K562 (cell line): ENCODE results near the gene COX6B2. TPM values are rescaled to one million over a fixed set of nuclear protein-coding genes. Genes with fewer than 3 reads are reported as not detected.

Experiments used
- ARID1B ChIP-seq: fragments of 450-650 bp; IDR thresholded peaks from 2 replicates; pipeline ENCODE4 v1.6.1; 2016; ENCODE audit warnings: antibody characterized with exemption, mild to moderate bottlenecking, inconsistent platforms
- BRD9 ChIP-seq: fragments of 450-650 bp; IDR thresholded peaks from 2 replicates; pipeline ENCODE4 v1.6.1; 2018; ENCODE audit warnings: low read depth; ENCODE audit not compliant: partially characterized antibody
- CREB1 ChIP-seq, 2 experiments: sonication (generic) in 1 of 2; formaldehyde crosslinking in 1 of 2; IDR thresholded peaks; 2 replicates each; pipeline versions ENCODE4 v1.6.1 to v1.8.0; 2012 to 2022; ENCODE audit warnings: inconsistent platforms in 1 of 2, mild to moderate bottlenecking in 1 of 2, missing genetic modification reagents in 1 of 2, moderate library complexity in 1 of 2
- CREM ChIP-seq: IDR thresholded peaks from 2 replicates; pipeline ENCODE4 v1.6.1; 2014; ENCODE audit warnings: antibody characterized with exemption, low read depth
- EGR1 ChIP-seq: fragments of 450-650 bp; conservative IDR thresholded peaks from 2 replicates; pipeline ENCODE4 v1.6.1; 2017; ENCODE audit warnings: mild to moderate bottlenecking
- HDAC1 ChIP-seq, 2 experiments: fragments of 450-650 bp; IDR thresholded peaks; 2 replicates each; pipeline ENCODE4 v1.6.1; 2016 to 2017; ENCODE audit warnings: inconsistent platforms in 1 of 2, mild to moderate bottlenecking in 1 of 2, moderate library complexity in 1 of 2
- JUN ChIP-seq, 2 experiments: sonication (generic) in 1 of 2; formaldehyde crosslinking in 1 of 2; IDR thresholded peaks; 2 replicates each; pipeline versions ENCODE4 v1.6.1 to v1.8.0; 2012 to 2022; ENCODE audit warnings: borderline replicate concordance in 2 of 2, mild to moderate bottlenecking in 2 of 2, improper control_type of control experiment in 1 of 2, low read depth in 1 of 2, low read length in 1 of 2, missing genetic modification reagents in 1 of 2
- NCOA1 ChIP-seq: fragments of 450-650 bp; IDR thresholded peaks from 2 replicates; pipeline ENCODE4 v1.6.1; 2016; ENCODE audit warnings: low read depth
- OTX1 ChIP-seq: fragments of 450-650 bp; formaldehyde crosslinking; IDR thresholded peaks from 2 replicates; pipeline ENCODE4 v1.4.0; 2022; ENCODE audit warnings: mild to moderate bottlenecking
- POLR2G ChIP-seq: fragments of 200-400 bp; formaldehyde crosslinking; IDR thresholded peaks from 2 replicates; pipeline ENCODE4 v1.6.1; 2017; ENCODE audit warnings: low read depth, mild to moderate bottlenecking, antibody characterized with exemption, low read length, moderate library complexity
- RAD21 ChIP-seq, 2 experiments: fragments of 250-450 bp in 1 of 2; fragments of 450-650 bp in 1 of 2; sonication (Bioruptor Pico) in 1 of 2; formaldehyde crosslinking in 1 of 2; IDR thresholded peaks in 1 of 2; conservative IDR thresholded peaks in 1 of 2; 2 replicates each; pipeline versions ENCODE4 v1.4.0 to v1.8.0; 2020 to 2022; ENCODE audit warnings: mild to moderate bottlenecking in 2 of 2, moderate library complexity in 1 of 2
- SMARCA4 ChIP-seq: fragments of 450-650 bp; IDR thresholded peaks from 2 replicates; pipeline ENCODE4 v1.6.1; 2016
- SMARCE1 ChIP-seq: fragments of 450-650 bp; IDR thresholded peaks from 2 replicates; pipeline ENCODE4 v1.7.1; 2016; ENCODE audit warnings: mild to moderate bottlenecking
- SUPT5H ChIP-seq: fragments of 450-650 bp; IDR thresholded peaks from 2 replicates; pipeline ENCODE4 v1.6.1; 2016
- ZBTB1 ChIP-seq: sonication (generic); formaldehyde crosslinking; IDR thresholded peaks from 2 replicates; pipeline ENCODE4 v1.8.1; 2023; ENCODE audit warnings: missing genetic modification reagents, low read depth, mild to moderate bottlenecking, borderline replicate concordance
- ZBTB7A ChIP-seq: IDR thresholded peaks from 2 replicates; pipeline ENCODE4 v1.6.1; 2011; ENCODE audit warnings: low read depth, mild to moderate bottlenecking, low read length, moderate library complexity, borderline replicate concordance; ENCODE audit not compliant: control insufficient read depth
- ZEB2 ChIP-seq: fragments of 450-650 bp; IDR thresholded peaks from 2 replicates; pipeline ENCODE4 v1.6.1; 2016
- ZNF263 ChIP-seq: sonication (generic); formaldehyde crosslinking; IDR thresholded peaks from 2 replicates; pipeline ENCODE4 v1.8.0; 2022; ENCODE audit warnings: mild to moderate bottlenecking, missing genetic modification reagents, borderline replicate concordance
- polyA plus RNA-seq, 8 experiments: library from polyadenylated mRNA; depleted of rRNA in 4 of 8; stranded (reverse) in 5 of 8; unstranded in 3 of 8; fragments of >200 nt; fragmentation: Nextera tagmentation in 2 of 8; fragmentation: Illumina TruSeq in 1 of 8; extraction: Ambion mirVana in 2 of 8; extraction: Trizol in 1 of 8; gene quantifications; 2 replicates each; pipeline versions ENCODE4 v1.2.1 to v1.2.3, GENCODE V29; 2011 to 2014; ENCODE audit warnings: inconsistent platforms in 1 of 8, missing spikeins in 1 of 8
- total RNA-seq, 7 experiments: library from RNA; depleted of rRNA in 6 of 7; stranded (reverse); fragments of >200 nt in 6 of 7; fragmentation: Illumina TruSeq in 2 of 7; extraction: Trizol in 2 of 7; gene quantifications; 2 replicates each; pipeline versions ENCODE4 v1.2.1 to v1.2.3, GENCODE V29; 2011 to 2021; ENCODE audit warnings: low replicate concordance in 1 of 7
- TF ChIP-seq, protein P1 (sequence below), 2 experiments: fragments of 450-650 bp; formaldehyde crosslinking in 1 of 2; IDR thresholded peaks; 2 replicates each; pipeline versions ENCODE4 v1.4.0 to v1.6.1; 2014 to 2020; ENCODE audit warnings: mild to moderate bottlenecking in 2 of 2, borderline replicate concordance in 1 of 2, low read depth in 1 of 2
- TF ChIP-seq, protein P2 (sequence below): fragments of 250-450 bp; sonication (Bioruptor Pico); IDR thresholded peaks from 2 replicates; pipeline ENCODE4 v1.8.0; 2021; ENCODE audit warnings: moderate library complexity, mild to moderate bottlenecking, inconsistent platforms

Gene COX6B2
- total and polyA plus RNA-seq, 9 of the 15 experiments (the other 6 are each of a cell fraction or from before 2014, with no cell fraction given), result 0.40 to 2.5 (median 0.83) TPM

DNA sequence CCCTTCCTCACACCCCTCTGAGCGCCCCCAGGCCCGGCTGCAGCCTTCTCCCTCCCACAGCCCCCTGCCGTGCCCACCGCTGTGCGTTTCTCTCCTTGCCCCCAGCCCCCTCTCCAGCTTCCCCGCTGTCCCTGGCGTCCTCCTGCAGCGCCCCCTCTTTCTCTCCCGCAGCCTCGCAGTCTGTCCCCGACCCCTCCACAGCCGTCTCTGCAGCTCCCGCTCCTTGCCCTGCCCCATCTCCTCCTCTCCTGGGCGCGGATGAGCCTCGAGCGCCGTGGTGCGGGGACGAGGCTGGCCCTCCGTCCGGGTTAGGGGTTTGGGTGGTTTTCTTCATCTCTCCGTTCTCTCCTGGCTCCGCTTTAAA, 13.8 kb downstream of the COX6B2 start (continued):
- TF ChIP-seq, protein P1, sequence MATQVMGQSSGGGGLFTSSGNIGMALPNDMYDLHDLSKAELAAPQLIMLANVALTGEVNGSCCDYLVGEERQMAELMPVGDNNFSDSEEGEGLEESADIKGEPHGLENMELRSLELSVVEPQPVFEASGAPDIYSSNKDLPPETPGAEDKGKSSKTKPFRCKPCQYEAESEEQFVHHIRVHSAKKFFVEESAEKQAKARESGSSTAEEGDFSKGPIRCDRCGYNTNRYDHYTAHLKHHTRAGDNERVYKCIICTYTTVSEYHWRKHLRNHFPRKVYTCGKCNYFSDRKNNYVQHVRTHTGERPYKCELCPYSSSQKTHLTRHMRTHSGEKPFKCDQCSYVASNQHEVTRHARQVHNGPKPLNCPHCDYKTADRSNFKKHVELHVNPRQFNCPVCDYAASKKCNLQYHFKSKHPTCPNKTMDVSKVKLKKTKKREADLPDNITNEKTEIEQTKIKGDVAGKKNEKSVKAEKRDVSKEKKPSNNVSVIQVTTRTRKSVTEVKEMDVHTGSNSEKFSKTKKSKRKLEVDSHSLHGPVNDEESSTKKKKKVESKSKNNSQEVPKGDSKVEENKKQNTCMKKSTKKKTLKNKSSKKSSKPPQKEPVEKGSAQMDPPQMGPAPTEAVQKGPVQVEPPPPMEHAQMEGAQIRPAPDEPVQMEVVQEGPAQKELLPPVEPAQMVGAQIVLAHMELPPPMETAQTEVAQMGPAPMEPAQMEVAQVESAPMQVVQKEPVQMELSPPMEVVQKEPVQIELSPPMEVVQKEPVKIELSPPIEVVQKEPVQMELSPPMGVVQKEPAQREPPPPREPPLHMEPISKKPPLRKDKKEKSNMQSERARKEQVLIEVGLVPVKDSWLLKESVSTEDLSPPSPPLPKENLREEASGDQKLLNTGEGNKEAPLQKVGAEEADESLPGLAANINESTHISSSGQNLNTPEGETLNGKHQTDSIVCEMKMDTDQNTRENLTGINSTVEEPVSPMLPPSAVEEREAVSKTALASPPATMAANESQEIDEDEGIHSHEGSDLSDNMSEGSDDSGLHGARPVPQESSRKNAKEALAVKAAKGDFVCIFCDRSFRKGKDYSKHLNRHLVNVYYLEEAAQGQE (IDR thresholded peaks at IDR 0.05; ENCODE audit: borderline replicate concordance), result peak; percentile 7; the same call in 1 of the 2 replicates
- TF ChIP-seq, protein P1 (CRISPR knock-in tag; IDR thresholded peaks at IDR 0.05; ENCODE audit: low read depth), result no peak
- peak; percentile 43 for TF ChIP-seq ZNF263 (CRISPR knock-in tag)
- TF ChIP-seq ZBTB7A, result peak; percentile 85
- TF ChIP-seq BRD9, result peak; percentile 59
- TF ChIP-seq ZEB2, result no peak
- TF ChIP-seq JUN (IDR thresholded peaks at IDR 0.05; ENCODE audit: borderline replicate concordance, low read depth, low read length), result no peak
- no peak for TF ChIP-seq JUN (CRISPR knock-in tag; IDR thresholded peaks at IDR 0.05; ENCODE audit: borderline replicate concordance)
- TF ChIP-seq OTX1 (CRISPR knock-in tag), result 0 out of 2 replicates have a peak, but pooled peaks have one; percentile 4
- peak in 1 of 2 experiments; percentile 18; a peak in 1 of 4 replicates for TF ChIP-seq HDAC1 (IDR thresholded peaks at IDR 0.05)
- TF ChIP-seq SUPT5H, result peak; percentile 19; the same call in 1 of the 2 replicates
- peak; percentile 11; the same call in 1 of the 2 replicates for TF ChIP-seq EGR1
- TF ChIP-seq ZBTB1 (CRISPR knock-in tag), result 0 out of 2 replicates have a peak, but pooled peaks have one; percentile 53
- TF ChIP-seq RAD21 (CRISPR knock-in tag; conservative IDR thresholded peaks at IDR 0.05 in 1 of 2, IDR thresholded peaks at IDR 0.05 in 1 of 2), result peak in 1 of 2 experiments; percentile 20; a peak in 1 of 4 replicates
- 0 out of 2 replicates have a peak, but pooled peaks have one; percentile 25 for TF ChIP-seq SMARCA4
- TF ChIP-seq CREM, result 0 out of 2 replicates have a peak, but pooled peaks have one; percentile 3
- TF ChIP-seq CREB1 (IDR thresholded peaks at IDR 0.05), result no peak
- 0 out of 2 replicates have a peak, but pooled peaks have one; percentile 45 for TF ChIP-seq CREB1 (CRISPR knock-in tag; IDR thresholded peaks at IDR 0.05)
- TF ChIP-seq POLR2G, result peak; percentile 54
- no peak for TF ChIP-seq NCOA1
- TF ChIP-seq SMARCE1, result peak; percentile 12; the same call in 1 of the 2 replicates
- TF ChIP-seq, protein P2, sequence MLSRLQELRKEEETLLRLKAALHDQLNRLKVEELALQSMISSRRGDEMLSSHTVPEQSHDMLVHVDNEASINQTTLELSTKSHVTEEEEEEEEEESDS (CRISPR knock-in tag), result no peak
- 0 out of 2 replicates have a peak, but pooled peaks have one; percentile 10 for TF ChIP-seq ARID1B
